ENCODE results near the gene SBK1. TPM values are rescaled to one million over a fixed set of nuclear protein-coding genes. Genes with fewer than 3 reads are reported as not detected.
A peak's percentile ranks its signal among the peaks of the same experiment; 100 is the strongest.
"Not testable (repeated sequence)": the region's sequence is repeated elsewhere in the genome, so short reads cannot be mapped to it uniquely, and the experiment has no call there.

SBK1 gene
- total RNA-seq (ENCODE audit: unreplicated experiment), result 22.9 TPM
- long read RNA-seq, partial matches to known transcripts, result 0 of 2 reads
- long read RNA-seq, other reads (novel, unspliced or antisense), result 2 of 2 reads

GRCh38 chr16:28291651-28292626, at the start of gene SBK1:
Gene SBK1 (plus strand): TSS chr16:28292525. CDS start chr16:28317392, 24,867 bp downstream.
- Mint-ChIP-seq H3K27ac (ENCODE audit: unreplicated experiment) (no peak within 1 kb of the TSS), H3K27me3 (ENCODE audit: unreplicated experiment) (peaks cover 11% of the 10 kb centered on the region), H3K4me1 (ENCODE audit: unreplicated experiment) (peaks cover 16% of the 10 kb centered on the region), H3K36me3 (ENCODE audit: low read depth, unreplicated experiment) (no peaks in the 10 kb centered on the region), H3K9me3 (ENCODE audit: unreplicated experiment) (no peaks in the 10 kb centered on the region), H3K4me3 (ENCODE audit: unreplicated experiment) (peak within 1 kb of the TSS; percentile 96)
- peak; percentile 82 for DNase-seq (ENCODE audit: low spot score)
- TF ChIP-seq CTCF (IDR thresholded peaks at IDR 0.05; ENCODE audit: unreplicated experiment), result no peak

GRCh38 chr16:28249483-28249882, 42.8 kb upstream of the SBK1 start:
- H3K4me3 Mint-ChIP-seq (ENCODE audit: unreplicated experiment); H3K4me1 Mint-ChIP-seq (ENCODE audit: unreplicated experiment); H3K27ac Mint-ChIP-seq (ENCODE audit: unreplicated experiment); H3K27me3 Mint-ChIP-seq (ENCODE audit: unreplicated experiment); H3K9me3 Mint-ChIP-seq (ENCODE audit: unreplicated experiment); DNase-seq (ENCODE audit: low spot score); H3K36me3 Mint-ChIP-seq (ENCODE audit: low read depth, unreplicated experiment): not testable (repeated sequence)

- DNase-seq (ENCODE audit: low spot score), result no peak
- TF ChIP-seq CTCF (IDR thresholded peaks at IDR 0.05; ENCODE audit: unreplicated experiment), result no peak
- Mint-ChIP-seq H3K27ac (ENCODE audit: unreplicated experiment) (no peak overlapping the region), H3K4me1 (ENCODE audit: unreplicated experiment) (peaks cover 2% of the 10 kb centered on the region), H3K36me3 (ENCODE audit: low read depth, unreplicated experiment) (no peaks in the 10 kb centered on the region), H3K4me3 (ENCODE audit: unreplicated experiment) (no peak overlapping the region), H3K27me3 (ENCODE audit: unreplicated experiment) (peaks cover 2% of the 10 kb centered on the region), H3K9me3 (ENCODE audit: unreplicated experiment) (no peaks in the 10 kb centered on the region)
Measured at GRCh38 chr16:28250999-28251398, 41.3 kb upstream of the SBK1 start.

- H3K4me1 Mint-ChIP-seq (ENCODE audit: unreplicated experiment), result peaks cover 2% of the 10 kb centered on the region
- DNase-seq (ENCODE audit: low spot score), result no peak
- no peak overlapping the region for H3K4me3 Mint-ChIP-seq (ENCODE audit: unreplicated experiment)
- peaks cover 3% of the 10 kb centered on the region for H3K27me3 Mint-ChIP-seq (ENCODE audit: unreplicated experiment)
- no peak for TF ChIP-seq CTCF (IDR thresholded peaks at IDR 0.05; ENCODE audit: unreplicated experiment)
- H3K27ac Mint-ChIP-seq (ENCODE audit: unreplicated experiment), result no peak overlapping the region
- H3K36me3 Mint-ChIP-seq (ENCODE audit: low read depth, unreplicated experiment), result no peaks in the 10 kb centered on the region
- H3K9me3 Mint-ChIP-seq (ENCODE audit: unreplicated experiment), result no peaks in the 10 kb centered on the region
Measured at GRCh38 chr16:28254158-28254557, 38.2 kb upstream of the SBK1 start.

GRCh38 chr16:28255838-28256237, 36.5 kb upstream of the SBK1 start:
- peaks cover 7% of the 10 kb centered on the region for H3K4me1 Mint-ChIP-seq (ENCODE audit: unreplicated experiment)
- peaks cover 5% of the 10 kb centered on the region for H3K27me3 Mint-ChIP-seq (ENCODE audit: unreplicated experiment)
- no peaks in the 10 kb centered on the region for H3K9me3 Mint-ChIP-seq (ENCODE audit: unreplicated experiment)
- H3K27ac Mint-ChIP-seq (ENCODE audit: unreplicated experiment), result no peak overlapping the region
- no peak for DNase-seq (ENCODE audit: low spot score)
- H3K36me3 Mint-ChIP-seq (ENCODE audit: low read depth, unreplicated experiment), result no peaks in the 10 kb centered on the region
- no peak for TF ChIP-seq CTCF (IDR thresholded peaks at IDR 0.05; ENCODE audit: unreplicated experiment)
- H3K4me3 Mint-ChIP-seq (ENCODE audit: unreplicated experiment), result no peak overlapping the region

All from endothelial cell (in vitro differentiated cells).